HG03558 (cell line): Measurements from ENCODE around the gene DNAJC3.
"Not testable (repeated sequence)": the region's sequence is repeated elsewhere in the genome, so short reads cannot be mapped to it uniquely, and the experiment has no call there.

Experiments used
- ATAC-seq: cut with Tn5 transposase; IDR thresholded peaks from one replicate; pipeline ENCODE4 v1.9.1; 2021; ENCODE audit warnings: moderate number of reproducible peaks; ENCODE audit not compliant: unreplicated experiment; ENCODE audit errors: extremely low read depth

DNAJC3 gene

DNA sequence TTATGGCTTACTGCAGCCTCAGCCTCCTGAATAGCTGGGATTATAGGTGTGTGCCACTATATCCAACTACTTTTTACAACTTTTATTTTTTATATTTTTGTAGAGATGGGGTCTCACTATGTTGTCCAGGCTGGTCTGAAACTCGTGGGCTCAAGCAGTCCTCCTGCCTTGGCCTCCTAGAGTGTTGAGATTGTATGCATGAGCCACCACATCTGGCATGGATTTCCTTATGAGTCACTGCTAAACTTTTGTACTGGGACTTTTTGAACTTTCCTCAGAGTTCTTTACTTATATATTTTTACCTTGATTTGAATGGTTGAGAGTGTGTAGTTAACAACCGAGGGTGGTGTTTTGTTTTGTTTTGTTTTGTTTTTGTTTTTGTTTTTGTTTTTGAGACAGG is 33.4 kb downstream of the DNAJC3 start:
- no peak for ATAC-seq

DNA sequence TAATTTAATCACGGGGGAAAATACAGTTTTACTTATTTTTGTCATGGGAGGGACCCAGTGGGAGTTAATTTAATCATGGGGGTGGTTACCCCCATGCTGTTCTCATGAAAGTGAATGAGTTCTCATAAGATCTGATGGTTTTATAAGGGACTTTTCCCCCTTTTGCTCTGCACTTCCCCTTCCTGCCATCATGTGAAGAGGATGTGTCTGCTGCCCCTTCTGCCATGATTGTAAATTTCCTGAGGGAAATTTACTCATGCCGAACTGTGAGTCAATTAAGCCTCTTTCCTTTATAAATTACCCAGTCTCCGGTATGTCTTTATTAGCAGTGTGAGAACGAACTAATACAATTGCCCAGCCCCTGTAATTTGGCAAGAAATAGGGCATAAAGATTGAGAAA is 35.9 kb downstream of the DNAJC3 start:
- ATAC-seq = not testable (repeated sequence)

DNA sequence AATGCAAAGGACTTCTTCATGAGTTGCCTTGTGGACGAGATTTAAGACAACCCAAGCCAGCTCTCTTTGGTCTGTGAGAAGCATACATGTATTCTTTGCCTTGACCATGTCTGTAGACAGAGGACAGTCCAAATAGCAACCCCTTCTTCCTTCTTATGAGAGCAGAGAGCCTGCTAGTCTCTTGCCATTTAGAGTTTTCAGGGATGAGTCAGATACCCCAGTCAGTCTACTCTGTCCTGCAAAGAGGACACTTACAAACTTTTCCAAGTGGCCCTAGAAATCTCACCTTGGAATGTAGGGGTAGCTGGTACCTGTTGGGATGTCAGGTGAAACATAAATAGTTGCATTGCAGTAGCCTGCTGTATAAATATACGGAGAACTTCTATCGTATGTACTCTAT is 36.7 kb downstream of the DNAJC3 start:
- no peak for ATAC-seq

DNA sequence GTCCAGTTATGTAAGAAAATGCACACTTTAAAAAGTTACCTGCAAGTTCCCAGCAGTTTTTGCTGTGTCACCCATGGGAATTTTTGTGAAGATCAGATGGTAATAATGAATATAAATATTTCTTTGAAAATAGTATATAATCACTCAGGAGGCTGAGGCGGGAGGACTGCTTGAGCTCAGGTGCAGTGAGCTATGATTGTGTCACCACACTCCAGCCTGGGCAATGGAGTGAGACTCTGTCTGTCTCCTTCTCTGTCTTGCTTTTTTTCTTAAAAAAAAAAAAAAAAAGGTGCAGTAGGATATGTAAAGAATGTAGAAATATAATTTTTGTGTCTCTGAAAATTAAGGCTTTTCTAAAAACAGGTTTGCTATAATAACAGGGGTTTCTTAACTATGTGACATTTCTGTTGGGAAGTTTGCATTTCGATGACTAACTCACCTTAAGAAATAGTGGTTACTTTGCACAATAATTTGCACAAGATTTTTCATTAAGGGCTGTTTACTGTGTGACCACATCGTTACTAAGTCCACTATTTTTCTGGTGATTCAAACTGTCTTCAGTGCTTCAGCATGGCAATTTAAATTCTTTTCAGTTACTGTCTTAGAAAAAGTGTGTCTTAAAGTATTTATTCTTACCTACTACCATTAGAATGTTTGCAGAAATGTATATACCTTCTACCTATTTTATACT is 37.3 kb downstream of the DNAJC3 start:
- ATAC-seq = no peak

DNA sequence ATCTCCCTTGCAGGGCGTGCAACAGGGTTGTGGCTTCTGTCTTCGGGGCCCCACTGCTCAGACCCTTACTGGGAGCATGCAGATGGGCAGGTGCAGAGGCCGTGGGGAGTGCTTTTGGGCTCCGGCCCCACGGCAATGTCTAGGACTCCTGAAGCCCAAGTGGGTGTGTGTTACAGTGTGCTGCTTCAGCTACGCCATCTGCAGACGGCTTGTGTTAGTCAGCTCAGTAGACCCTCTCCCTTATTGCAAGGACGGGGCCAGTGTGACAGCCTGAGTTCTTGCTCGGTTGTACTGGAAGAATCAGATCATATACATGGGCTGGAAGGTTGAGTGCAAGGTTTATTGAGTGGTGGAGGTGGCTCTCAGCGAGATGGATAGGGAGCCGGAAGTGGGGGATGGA is 39.3 kb downstream of the DNAJC3 start:
- ATAC-seq = no peak

DNA sequence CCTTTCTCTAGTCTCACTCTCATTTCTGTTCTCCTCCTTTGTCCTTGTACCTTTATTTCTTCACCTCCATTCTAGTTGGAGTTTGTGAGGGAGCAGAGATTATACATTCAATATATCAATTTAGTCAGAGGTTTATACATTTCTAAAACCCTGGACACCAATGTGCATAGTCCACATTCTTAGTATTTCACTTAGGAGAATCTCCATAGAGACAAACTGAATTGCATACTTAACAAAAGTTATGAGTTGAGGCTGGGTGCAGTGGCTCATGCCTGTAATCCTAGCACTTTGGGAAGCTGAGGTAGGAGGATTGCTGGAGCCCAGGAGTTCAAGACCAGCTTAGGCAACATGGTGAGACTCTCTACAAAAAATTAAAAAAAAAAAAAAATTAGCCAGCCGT is 45.3 kb downstream of the DNAJC3 start:
- ATAC-seq = no peak

DNA sequence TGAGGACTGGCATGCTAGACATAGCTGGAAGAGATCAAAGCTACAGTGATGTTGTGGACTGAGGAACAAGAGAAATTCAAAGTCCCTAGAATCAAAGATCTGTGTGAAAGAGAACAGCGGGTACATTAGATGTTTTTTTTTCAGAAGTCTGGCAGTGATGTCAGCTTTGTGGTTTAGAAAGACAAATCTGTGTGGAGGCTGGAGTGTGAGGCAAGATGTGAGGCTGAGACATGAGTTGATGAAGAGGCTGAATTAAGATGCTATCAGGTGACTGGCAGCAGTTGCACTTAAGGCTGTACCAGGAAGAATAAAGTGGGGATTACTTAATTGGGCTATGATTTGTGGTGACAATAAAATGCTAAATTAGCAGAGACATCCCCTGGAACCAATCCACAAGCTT is 46.5 kb downstream of the DNAJC3 start:
- no peak for ATAC-seq

DNA sequence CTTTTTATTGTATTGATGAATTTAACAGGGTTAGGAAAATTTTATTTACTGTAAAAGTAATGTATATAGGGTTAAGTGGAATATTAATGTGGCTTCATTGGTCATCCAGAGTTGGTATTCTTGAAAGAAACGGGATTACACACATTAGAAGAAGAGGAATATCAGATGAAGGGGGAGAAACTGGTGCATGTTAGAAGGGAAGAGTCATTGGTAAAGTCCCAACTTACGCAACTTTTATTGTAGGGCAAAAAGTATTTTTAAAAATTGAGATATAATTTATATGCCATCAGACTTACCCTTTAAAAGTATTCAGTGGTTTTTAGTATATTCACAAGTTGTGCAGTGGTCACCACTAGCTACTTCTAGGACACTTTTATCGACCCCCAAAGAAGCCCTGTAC is 47.3 kb downstream of the DNAJC3 start:
- no peak for ATAC-seq

DNA sequence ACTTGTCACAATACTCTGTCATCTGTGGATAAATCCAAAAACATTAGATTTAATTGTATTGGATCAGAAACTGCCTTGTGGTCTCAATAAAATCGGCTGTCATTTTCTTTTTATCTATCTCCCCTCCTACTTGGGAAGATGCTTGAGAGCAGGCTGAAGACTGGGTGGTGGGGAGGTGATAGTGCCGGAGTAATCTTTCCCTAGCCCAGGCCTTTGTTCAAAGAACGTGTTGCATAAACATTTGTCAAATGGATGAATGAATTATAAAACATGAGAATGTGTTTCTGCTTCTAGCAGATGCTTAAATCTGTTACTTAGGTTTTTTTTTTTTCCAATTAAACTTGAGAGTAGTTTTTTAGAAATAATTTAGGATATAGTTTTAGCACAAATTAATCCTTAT is 49.9 kb downstream of the DNAJC3 start:
- no peak for ATAC-seq

DNA sequence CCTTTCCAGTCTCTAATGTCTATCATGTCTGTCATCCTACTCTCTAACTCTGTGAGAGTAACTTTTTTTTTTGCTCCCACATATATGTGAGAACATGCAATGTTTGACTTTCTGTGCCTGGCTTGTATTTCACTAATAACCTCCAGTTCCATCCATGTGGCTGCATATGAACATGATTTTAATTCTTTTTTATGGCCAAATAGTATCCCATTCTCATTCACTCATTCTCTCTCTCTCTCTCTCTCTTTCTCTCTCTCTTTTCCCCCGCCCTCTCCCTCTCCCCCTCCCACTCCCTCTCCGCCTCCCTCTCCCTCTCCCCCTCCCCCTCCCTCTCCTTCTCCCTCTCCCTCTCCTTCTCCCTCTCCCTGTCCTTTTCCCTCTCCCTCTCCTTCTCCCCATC is 52.0 kb downstream of the DNAJC3 start:
- ATAC-seq = no peak

DNA sequence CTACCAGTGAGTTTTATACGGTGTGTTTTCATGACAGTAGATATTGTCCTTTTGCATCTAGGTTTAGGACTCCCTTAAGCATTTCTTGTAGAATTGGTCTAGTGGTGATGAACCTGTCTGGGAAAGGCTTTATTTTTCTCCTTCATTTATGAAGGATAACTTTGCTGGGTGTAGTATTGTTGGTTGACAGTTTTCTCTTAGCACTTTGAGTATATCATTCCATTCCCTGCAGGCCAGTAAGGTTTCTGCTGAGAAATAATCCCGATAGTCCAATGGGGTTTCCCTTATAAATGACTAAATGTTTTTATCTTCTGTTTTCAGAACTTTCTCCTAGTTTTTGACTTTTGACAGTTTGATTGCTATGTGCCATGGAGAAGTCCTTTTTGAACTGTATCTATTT is 57.2 kb downstream of the DNAJC3 start:
- ATAC-seq = no peak

DNA sequence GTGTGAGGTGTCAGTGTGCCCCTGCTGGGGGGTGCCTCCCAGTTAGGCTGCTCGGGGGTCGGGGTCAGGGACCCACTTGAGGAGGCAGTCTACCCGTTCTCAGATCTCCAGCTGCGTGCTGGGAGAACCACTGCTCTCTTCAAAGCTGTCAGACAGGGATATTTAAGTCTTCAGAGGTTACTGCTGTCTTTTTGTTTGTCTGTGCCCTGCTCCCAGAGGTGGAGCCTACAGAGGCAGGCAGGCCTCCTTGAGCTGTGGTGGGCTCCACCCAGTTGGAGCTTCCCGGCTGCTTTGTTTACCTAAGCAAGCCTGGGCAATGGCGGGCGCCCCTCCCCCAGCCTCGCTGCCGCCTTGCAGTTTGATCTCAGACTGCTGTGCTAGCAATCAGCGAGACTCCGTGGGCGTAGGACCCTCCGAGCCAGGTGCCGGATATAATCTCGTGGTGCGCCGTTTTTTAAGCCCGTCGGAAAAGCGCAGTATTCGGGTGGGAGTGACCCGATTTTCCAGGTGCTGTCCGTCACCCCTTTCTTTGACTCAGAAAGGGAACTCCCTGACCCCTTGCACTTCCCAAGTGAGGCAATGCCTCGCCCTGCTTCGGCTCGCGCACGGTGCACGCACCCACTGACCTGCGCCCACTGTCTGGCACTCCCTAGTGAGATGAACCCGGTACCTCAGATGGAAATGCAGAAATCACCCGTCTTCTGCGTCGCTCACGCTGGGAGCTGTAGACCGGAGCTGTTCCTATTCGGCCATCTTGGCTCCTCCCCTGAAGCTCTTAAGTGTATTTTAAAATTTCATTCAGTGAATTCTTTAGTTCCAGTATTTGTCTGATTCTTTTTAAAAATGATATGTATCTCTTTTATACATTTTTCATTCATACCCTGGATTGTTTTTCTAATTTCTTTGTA is 63.4 kb downstream of the DNAJC3 start:
- ATAC-seq = not testable (repeated sequence)

DNA sequence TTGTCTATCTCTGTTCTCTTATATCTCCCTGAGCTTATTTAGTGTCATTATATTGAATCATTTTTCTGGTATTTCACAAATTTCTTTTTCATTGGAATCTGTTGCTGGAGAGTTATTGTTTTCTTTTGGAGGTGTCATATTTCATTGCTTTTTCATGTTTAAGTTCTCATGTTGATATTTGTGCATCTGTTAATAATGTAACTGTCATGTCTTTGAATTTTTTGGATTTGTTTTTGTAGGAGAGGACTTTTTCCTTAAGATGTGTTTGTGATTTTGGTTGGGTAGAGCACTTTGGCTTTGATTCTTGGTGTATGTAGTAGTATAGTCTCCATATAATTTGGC is 64.0 kb downstream of the DNAJC3 start:
- no peak for ATAC-seq

DNA sequence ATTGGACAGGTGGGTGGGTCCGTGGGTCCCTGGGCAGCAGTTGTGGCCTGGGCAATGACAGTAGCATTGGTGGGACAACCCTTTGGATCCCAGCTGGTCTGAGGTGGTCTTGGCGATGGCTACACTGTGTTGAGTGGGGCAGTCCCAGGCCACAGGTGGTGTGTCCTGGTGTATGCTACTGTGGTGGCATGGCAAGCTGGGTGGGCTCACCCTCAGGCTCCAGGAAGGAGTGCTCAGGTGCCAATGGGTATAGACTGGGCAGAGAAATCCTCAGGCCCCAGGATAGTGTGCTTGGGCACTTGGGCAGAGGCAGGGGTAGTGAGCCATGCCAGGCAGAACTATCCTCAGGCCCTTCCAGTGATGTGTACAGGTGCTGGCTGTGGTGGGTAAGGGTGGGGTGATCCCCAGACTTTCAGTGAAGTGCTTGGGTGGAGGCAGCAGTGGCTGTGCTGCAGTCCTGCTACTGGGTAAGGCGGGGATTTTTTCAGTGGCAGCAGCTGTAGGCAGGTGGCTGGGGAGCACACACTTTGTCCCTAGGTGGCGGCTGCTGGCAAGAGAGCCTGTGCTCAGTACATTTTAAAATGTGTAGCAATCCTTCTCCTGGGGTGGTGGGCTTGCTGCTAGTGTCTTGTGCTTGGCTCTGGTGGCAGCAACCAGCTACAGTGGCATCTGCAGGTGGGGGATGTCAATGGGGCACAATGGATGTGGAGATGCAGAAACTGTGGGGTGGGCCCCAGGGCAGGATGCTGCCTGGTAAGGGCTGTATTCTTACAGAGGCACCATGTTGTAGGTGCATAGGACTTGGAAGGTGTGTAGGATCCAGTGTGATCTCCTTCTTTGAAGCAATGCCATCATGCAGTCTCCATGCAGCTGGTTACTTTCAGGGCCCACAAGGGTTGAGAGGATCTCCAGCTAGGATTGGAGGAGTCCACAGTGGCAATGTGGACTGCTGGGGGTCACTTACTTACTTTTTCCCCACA is 64.9 kb downstream of the DNAJC3 start:
- ATAC-seq = no peak

DNA sequence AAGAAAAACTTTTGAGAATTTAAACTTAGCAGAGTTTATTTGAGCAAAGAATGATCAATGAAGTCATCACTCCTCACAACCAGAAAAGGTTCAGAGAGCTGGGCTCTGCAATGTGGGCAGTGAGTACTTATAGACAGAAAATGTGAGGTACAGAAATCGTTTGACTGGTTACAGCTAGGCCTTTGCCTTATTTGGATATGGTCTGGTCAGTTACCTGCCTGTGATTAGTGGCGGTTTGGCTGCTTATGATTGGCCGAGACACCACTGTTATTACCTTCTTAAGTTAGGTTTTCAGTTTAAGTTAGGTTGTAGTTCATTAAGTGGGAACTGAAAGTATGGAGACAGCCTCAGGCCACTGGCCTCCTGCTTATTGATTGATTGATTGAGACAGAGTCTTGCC is 66.3 kb downstream of the DNAJC3 start:
- no peak for ATAC-seq

DNA sequence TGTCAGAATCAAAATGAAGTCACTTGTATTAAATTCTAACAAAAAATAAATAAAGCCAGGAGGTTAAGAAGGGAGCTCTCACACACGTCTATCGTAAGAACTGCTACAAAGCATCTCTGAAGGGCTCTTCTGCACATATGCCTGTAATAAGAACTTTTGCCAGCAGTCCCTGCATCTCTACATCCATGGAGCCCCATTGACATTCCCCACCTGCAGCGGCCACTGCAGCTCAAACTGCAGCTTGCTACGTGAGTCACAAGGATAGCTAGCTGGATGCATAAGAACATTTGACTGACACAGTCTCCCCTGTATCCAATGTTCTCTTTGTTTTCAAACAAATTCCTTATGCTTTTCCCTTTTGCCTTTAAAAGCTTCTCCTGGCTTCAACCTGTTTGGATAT is 68.3 kb downstream of the DNAJC3 start:
- no peak for ATAC-seq

DNA sequence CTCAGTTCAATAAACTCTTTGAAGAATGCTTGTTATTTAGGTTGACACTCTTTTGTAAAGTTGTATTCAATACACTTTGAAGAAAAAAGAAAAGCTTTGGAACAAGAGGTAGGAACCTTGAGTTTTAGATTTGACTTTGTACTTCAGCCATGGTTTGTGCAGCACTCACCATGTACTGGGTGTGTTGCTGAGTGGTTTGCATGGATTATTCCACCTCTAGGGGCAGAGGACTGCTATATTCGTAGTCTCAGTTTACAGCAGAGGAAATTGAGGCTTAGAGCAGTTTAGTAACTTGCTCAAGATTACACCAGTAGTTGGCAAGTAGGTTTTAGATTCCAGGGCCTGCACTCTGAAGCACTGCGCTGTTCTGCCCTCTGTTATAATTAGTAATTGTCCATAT is 68.8 kb downstream of the DNAJC3 start:
- ATAC-seq = no peak

DNA sequence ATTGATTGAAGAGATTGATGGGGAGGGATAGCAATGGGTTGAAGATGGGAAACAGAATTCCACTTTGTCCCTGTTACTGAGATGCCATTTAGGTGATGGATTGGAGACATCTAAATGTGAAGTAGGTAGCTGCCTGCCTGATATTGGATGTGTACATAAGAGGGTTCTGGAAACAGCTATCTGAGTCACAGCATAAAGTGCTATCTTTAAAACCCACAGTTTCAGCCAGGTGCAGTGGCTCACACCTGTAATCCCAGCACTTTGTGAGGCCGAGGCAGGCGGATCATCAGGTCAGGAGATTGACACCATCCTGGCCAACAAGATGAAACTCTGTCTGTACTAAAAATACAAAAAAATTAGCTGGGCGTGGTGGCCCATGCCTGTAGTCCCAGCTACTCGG is 72.6 kb downstream of the DNAJC3 start:
- ATAC-seq = no peak

DNA sequence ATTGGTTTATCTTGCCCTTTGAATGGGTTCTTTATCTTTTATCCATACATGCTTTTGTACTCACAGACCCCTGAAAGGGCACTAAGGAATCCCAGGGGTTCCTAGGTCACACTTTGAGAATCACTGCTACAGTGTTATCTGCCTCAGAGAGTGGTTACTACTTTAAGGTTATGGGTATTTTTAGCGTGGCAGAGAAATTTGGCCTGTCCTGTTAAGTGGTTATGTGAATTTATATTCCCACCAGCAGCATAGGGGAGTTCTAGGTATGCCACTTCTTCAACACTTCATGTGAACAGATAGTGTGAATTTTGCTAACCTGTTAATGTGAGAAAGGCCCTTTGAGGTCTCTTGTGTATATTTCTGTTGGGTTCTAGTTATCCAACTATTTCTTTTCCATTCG is 75.7 kb downstream of the DNAJC3 start:
- no peak for ATAC-seq

DNA sequence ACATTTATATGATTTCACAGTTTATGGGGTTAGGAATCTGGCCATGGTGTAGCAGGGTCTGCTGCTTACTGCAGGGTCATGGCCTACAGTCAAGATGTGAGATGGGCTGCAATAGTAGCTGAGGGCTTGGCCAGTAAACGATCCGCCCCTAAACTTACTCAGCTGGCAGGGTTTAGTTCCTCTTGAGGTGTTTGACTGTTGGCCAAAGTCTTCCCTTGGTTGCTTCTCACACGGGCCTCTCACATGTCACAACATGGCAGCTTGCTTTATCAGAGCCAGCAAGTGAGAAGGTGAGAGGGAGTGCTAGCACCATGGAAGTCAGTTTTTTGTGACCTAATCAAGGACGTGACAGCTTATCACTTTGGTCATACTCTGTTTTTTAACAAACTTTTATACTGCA is 77.1 kb downstream of the DNAJC3 start:
- no peak for ATAC-seq

DNA sequence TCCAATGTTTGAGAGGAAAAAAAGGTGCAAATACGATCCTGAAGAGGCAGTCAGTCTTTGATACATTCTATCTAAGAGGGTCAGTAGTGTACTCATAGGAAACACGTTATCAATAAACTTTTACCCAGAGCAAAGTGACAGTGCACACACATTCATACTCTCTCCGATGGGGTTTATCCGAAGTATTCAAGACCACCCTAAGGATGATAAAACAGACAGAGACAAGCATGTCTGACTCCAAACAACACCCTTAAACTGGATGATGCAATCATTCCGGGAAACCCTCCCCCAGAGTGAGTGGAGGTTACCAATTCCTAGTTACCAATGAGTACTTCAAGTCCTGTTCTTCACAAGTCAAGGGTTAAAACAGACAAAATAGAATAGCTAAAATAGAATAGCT is 79.1 kb downstream of the DNAJC3 start:
- no peak for ATAC-seq
